Measurements from ENCODE around the gene PPIP5K1. TPM values are rescaled to one million over a fixed set of nuclear protein-coding genes. Genes with fewer than 3 reads are reported as not detected.
A peak's percentile ranks its signal among the peaks of the same experiment; 100 is the strongest.

PPIP5K1 gene
- total RNA-seq, 2 experiments from 2014 or later, result 32.8 to 33.6 TPM

DNA sequence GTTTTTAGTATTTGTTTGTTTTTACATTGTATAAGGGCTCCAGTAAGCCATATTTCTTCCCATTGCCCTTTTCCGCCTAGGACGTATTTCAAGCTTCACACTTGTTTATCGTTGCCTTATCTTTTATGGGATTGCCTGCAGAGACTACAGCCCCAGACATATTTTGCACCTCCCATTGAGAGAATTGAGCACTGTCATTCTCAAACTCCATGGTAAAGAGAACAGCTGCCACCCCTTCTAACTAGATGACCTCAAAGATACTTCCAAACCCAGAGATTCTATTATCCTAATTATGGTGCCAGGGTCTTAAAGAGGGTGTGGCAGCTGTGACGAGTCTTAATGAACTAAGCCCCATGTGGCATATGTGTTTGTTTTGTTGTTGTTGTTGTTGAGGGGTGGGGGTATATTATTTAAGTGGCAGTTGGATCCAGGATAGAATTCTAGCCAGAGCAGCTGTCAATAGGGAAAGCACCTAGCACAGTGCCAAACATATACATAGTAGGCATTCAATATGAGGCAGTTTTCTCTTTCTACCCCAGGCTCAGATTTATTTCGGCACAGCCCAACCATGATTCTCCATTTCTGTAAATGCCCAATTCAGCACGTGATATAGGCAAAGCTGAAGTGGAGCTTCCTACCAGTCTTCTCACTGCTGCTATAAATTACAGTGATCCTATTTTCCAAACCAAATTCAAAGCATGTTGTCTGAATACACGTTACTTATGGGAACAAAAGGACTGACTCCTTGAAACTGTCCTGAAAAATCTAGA, 96.1 kb downstream of the PPIP5K1 start:
- Mint-ChIP-seq H3K4me3 (peak overlapping the region; percentile 99), H3K4me1 (peaks cover 24% of the 10 kb centered on the region), H3K36me3 (peaks cover 9% of the 10 kb centered on the region), H3K27me3 (no peaks in the 10 kb centered on the region), H3K9me3 (no peaks in the 10 kb centered on the region), H3K27ac (peak overlapping the region; percentile 97)
- DNase-seq, result no peak

DNA sequence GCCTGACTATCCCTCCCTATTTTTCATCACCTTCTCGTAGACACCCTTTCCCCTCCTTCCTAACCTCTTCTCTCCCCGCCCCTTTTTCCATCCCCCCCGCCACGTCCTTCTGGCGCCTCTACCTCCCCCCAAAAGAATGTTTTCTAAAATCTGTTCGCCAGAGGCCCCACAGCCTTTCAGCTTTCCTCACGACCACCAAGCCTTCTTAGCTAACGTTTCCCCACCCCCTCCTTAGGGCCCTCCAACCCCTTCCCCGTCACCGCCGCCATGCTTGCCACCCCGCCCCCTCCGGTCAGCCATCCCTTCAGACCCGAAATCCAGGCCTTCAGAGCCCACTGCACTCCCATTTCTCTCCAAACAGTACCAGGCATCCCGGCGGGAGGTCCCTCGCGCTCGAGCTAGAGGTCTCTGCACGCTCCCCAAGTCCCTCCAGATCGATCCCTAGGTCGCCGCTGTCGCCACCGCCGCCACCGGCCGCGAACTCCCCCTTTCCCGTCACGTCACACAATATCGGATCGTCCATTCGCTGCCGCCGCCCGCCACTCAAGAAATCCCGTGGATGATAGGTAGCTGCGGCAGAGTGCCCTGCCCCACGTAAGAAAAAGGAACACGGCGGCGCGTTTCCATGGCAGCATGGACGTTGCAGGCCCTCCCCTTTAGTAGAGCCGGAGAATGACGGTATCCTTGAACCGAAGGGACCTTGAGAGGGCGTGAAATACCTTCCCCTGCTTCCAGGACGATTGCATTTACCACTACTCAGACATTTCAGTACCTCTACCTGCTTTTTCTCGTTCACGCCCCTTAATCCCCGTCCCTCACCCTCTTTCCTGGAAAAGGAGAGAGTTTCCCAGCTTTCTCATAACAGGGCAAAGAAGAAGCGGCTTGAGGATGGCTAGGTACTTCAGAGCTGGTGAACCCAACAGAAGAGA, 97.1 kb downstream of the PPIP5K1 start, which contains the start of gene TP53BP1:
Gene TP53BP1 (minus strand): TSS at position 484 of the 929 bp plus-strand sequence. CDS start 113 bp downstream, at position 371.
- Mint-ChIP-seq H3K9me3 (no peaks in the 10 kb centered on the region), H3K4me1 (peaks cover 25% of the 10 kb centered on the region), H3K27me3 (no peaks in the 10 kb centered on the region), H3K27ac (peak within 1 kb of the TSS; percentile 97), H3K4me3 (peak within 1 kb of the TSS; percentile 99), H3K36me3 (peaks cover 11% of the 10 kb centered on the region)
- peak; percentile 94 for DNase-seq

- H3K4me1 Mint-ChIP-seq, result peaks cover 25% of the 10 kb centered on the region
- peaks cover 11% of the 10 kb centered on the region for H3K36me3 Mint-ChIP-seq
- DNase-seq, result no peak
- H3K9me3 Mint-ChIP-seq, result no peaks in the 10 kb centered on the region
- peak overlapping the region; percentile 99 for H3K4me3 Mint-ChIP-seq
- peak overlapping the region; percentile 97 for H3K27ac Mint-ChIP-seq
- no peaks in the 10 kb centered on the region for H3K27me3 Mint-ChIP-seq
Observed at GRCh38 chr15:43492266-43492665, 97.7 kb downstream of the PPIP5K1 start.

DNA sequence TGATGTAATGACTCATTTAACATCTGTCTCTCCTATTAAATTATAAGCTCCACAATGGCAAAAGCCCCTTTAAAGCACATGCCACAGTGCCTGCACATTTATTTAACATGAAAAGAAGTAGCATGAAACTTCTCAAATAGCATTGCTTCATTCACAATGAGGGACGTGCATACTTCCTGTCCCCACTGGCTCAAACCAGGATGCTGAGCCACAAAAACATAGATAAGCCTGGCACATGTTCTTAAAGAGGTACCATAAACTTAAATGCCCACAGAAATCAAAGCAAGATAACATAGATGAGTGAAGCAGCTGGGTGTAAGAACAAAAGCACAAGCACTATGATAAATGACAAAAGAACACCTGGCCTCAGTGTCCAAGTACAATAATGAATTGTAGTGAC, 100.8 kb downstream of the PPIP5K1 start:
- DNase-seq, result no peak

GRCh38 chr15:43488790-43489189, 101.2 kb downstream of the PPIP5K1 start:
- no peaks in the 10 kb centered on the region for H3K27me3 Mint-ChIP-seq
- H3K4me3 Mint-ChIP-seq, result no peak overlapping the region
- H3K36me3 Mint-ChIP-seq, result peaks cover 11% of the 10 kb centered on the region
- H3K9me3 Mint-ChIP-seq, result no peaks in the 10 kb centered on the region
- H3K27ac Mint-ChIP-seq, result no peak overlapping the region
- DNase-seq, result no peak
- peaks cover 26% of the 10 kb centered on the region for H3K4me1 Mint-ChIP-seq

More for the DNA sequence above, 100.8 kb downstream of the PPIP5K1 start:
- Mint-ChIP-seq H3K4me3 (no peak overlapping the region), H3K36me3 (peaks cover 11% of the 10 kb centered on the region), H3K9me3 (no peaks in the 10 kb centered on the region), H3K27ac (no peak overlapping the region), H3K27me3 (no peaks in the 10 kb centered on the region), H3K4me1 (peaks cover 25% of the 10 kb centered on the region)

DNA sequence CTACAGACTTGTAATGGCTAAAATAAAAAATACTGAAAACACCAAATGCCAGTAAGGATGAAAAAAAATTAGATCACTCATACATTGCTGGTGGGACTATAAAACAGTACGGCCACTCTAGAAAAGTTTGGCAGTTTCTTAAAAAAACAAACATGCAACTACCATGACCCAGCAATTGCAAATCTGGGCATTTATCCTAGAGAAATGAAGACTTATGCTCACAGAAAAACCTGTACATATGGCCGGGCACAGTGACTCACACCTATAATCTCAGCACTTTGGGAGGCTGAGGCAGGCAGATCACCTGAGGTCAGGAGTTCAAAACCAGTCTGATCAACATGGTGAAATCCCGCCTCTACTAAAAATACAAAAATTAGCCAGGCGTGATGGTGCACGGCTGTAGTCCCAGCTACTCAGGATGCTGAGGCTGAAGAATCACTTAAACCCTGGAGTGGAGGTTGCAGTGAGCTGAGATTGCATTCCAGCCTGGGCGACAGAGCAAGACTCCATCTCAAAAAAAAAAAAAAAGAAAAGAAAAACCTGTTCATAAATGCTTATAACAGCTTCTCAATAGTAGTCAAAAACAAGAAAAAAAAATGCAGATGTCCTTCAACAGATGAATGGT, 102.6 kb downstream of the PPIP5K1 start:
- peaks cover 9% of the 10 kb centered on the region for H3K36me3 Mint-ChIP-seq
- DNase-seq, result no peak
- no peak overlapping the region for H3K27ac Mint-ChIP-seq
- H3K9me3 Mint-ChIP-seq, result no peaks in the 10 kb centered on the region
- no peaks in the 10 kb centered on the region for H3K27me3 Mint-ChIP-seq
- H3K4me1 Mint-ChIP-seq, result peaks cover 25% of the 10 kb centered on the region
- no peak overlapping the region for H3K4me3 Mint-ChIP-seq

GRCh38 chr15:43484455-43484854, 105.6 kb downstream of the PPIP5K1 start:
- peaks cover 6% of the 10 kb centered on the region for H3K36me3 Mint-ChIP-seq
- H3K4me3 Mint-ChIP-seq, result no peak overlapping the region
- no peak overlapping the region for H3K27ac Mint-ChIP-seq
- DNase-seq, result no peak
- H3K27me3 Mint-ChIP-seq, result no peaks in the 10 kb centered on the region
- no peaks in the 10 kb centered on the region for H3K9me3 Mint-ChIP-seq
- H3K4me1 Mint-ChIP-seq, result peaks cover 13% of the 10 kb centered on the region

Other genes starting within 250 kb of the PPIP5K1 start
- 10 to 100 TPM; 23.2 to 26.8 TPM for gene ZSCAN29, start 219.2 kb downstream of the PPIP5K1 start, total RNA-seq
- gene TUBGCP4, start 219.1 kb downstream of the PPIP5K1 start, total RNA-seq, result 10 to 100 TPM; 38.0 to 38.3 TPM
- 10 to 100 TPM; 24.1 to 24.3 TPM for gene TP53BP1, start 97.1 kb downstream of the PPIP5K1 start, total RNA-seq
- gene MAP1A, start 72.6 kb downstream of the PPIP5K1 start, total RNA-seq, result under 1 TPM; 0.68 TPM
- gene CKMT1B, start 3.8 kb upstream of the PPIP5K1 start, total RNA-seq, result under 1 TPM; 0.29 to 0.92 TPM
- gene STRC, start 28.6 kb upstream of the PPIP5K1 start, total RNA-seq, result under 1 TPM; 0.54 to 0.62 TPM
- 1 to 10 TPM in 1 of 2 experiments, under 1 TPM in 1; 0.91 to 1.7 TPM for gene CATSPER2, start 58.6 kb upstream of the PPIP5K1 start, total RNA-seq
- gene CKMT1A, start 103.7 kb upstream of the PPIP5K1 start, total RNA-seq, result under 1 TPM in 1 of 2 experiments, not detected in 1; 0.14 TPM
- gene PDIA3, start 156.2 kb upstream of the PPIP5K1 start, total RNA-seq, result 100 to 1,000 TPM; 335 to 338 TPM
- 1 to 10 TPM; 1.4 to 2.4 TPM for gene ELL3, start 186.8 kb upstream of the PPIP5K1 start, total RNA-seq
- 100 to 1,000 TPM; 695 to 709 TPM for gene SERF2, start 202.1 kb upstream of the PPIP5K1 start, total RNA-seq
- gene SERINC4, start 210.0 kb upstream of the PPIP5K1 start, total RNA-seq, result under 1 TPM; 0.08 to 0.14 TPM
- 10 to 100 TPM; 20.9 to 24.0 TPM for gene HYPK, start 210.4 kb upstream of the PPIP5K1 start, total RNA-seq
- 10 to 100 TPM; 48.3 to 49.6 TPM for gene MFAP1, start 234.5 kb upstream of the PPIP5K1 start, total RNA-seq
- gene WDR76, start 236.8 kb upstream of the PPIP5K1 start, total RNA-seq, result 10 to 100 TPM; 75.1 to 81.1 TPM